HepG2 (cell line): Measurements from ENCODE around the gene MAP2K1. TPM values are rescaled to one million over a fixed set of nuclear protein-coding genes. Genes with fewer than 3 reads are reported as not detected.
A peak's percentile ranks its signal among the peaks of the same experiment; 100 is the strongest.

Source experiments
- ARNT2 ChIP-seq: sonication (generic); formaldehyde crosslinking; IDR thresholded peaks from 2 replicates; pipeline ENCODE4 v1.8.0; 2022; ENCODE audit warnings: mild to moderate bottlenecking, low read depth, missing genetic modification reagents, moderate library complexity
- CENPT ChIP-seq: sonication (generic); formaldehyde crosslinking; IDR thresholded peaks from 2 replicates; pipeline ENCODE4 v1.8.0; 2022; ENCODE audit warnings: low read depth, mild to moderate bottlenecking, moderate library complexity, missing genetic modification reagents
- EEA1 ChIP-seq: sonication (generic); formaldehyde crosslinking; IDR thresholded peaks from 2 replicates; pipeline ENCODE4 v1.5.1; 2020; ENCODE audit warnings: mild to moderate bottlenecking, missing genetic modification reagents, borderline replicate concordance
- GATAD1 ChIP-seq: IDR thresholded peaks from 2 replicates; pipeline ENCODE4 v1.6.1; 2016; ENCODE audit warnings: missing genetic modification reagents, missing compliant biosample characterization
- GZF1 ChIP-seq: sonication (generic); formaldehyde crosslinking; IDR thresholded peaks from 2 replicates; pipeline ENCODE4 v1.5.1; 2020; ENCODE audit warnings: mild to moderate bottlenecking, missing genetic modification reagents
- HBP1 ChIP-seq: IDR thresholded peaks from 2 replicates; pipeline ENCODE4 v1.6.1; 2016; ENCODE audit warnings: low read depth, control low read depth
- HDAC1 ChIP-seq: sonication (generic); formaldehyde crosslinking; IDR thresholded peaks from 2 replicates; pipeline ENCODE4 v1.5.1; 2020; ENCODE audit warnings: mild to moderate bottlenecking, missing genetic modification reagents
- KAT2B ChIP-seq: fragments of 150-350 bp; IDR thresholded peaks from 2 replicates; pipeline ENCODE4 v1.6.1; 2014; ENCODE audit warnings: low read depth, low read length, borderline replicate concordance
- KDM1A ChIP-seq: IDR thresholded peaks from 2 replicates; pipeline ENCODE4 v1.6.1; 2016; ENCODE audit warnings: missing compliant biosample characterization
- KLF15 ChIP-seq: sonication (generic); formaldehyde crosslinking; IDR thresholded peaks from 2 replicates; pipeline ENCODE4 v1.8.1; 2023; ENCODE audit warnings: borderline replicate concordance, mild to moderate bottlenecking, inconsistent platforms, missing genetic modification reagents, mixed read lengths
- LBX2 ChIP-seq: sonication (generic); formaldehyde crosslinking; IDR thresholded peaks from 2 replicates; pipeline ENCODE4 v1.5.0; 2020; ENCODE audit warnings: missing genetic modification reagents, mild to moderate bottlenecking, borderline replicate concordance
- MEIS1 ChIP-seq: sonication (generic); formaldehyde crosslinking; IDR thresholded peaks from 2 replicates; pipeline ENCODE4 v1.9.0; 2021; ENCODE audit warnings: mild to moderate bottlenecking, missing genetic modification reagents, moderate library complexity, borderline replicate concordance
- MLLT10 ChIP-seq: sonication (generic); formaldehyde crosslinking; IDR thresholded peaks from 2 replicates; pipeline ENCODE4 v1.4.0; 2020; ENCODE audit warnings: missing genetic modification reagents
- NFIC ChIP-seq: IDR thresholded peaks from 2 replicates; pipeline ENCODE4 v1.6.1; 2012; ENCODE audit warnings: mild to moderate bottlenecking, low read length, inconsistent platforms
- NRL ChIP-seq: sonication (generic); formaldehyde crosslinking; IDR thresholded peaks from 2 replicates; pipeline ENCODE4 v1.5.0; 2020; ENCODE audit warnings: missing genetic modification reagents, mild to moderate bottlenecking, moderate library complexity, borderline replicate concordance
- PBX3 ChIP-seq: sonication (generic); formaldehyde crosslinking; IDR thresholded peaks from 2 replicates; pipeline ENCODE4 v1.8.1; 2023; ENCODE audit warnings: missing genetic modification reagents, inconsistent platforms, borderline replicate concordance
- POLR2AphosphoS2 ChIP-seq: IDR thresholded peaks from 2 replicates; pipeline ENCODE4 v1.6.1; 2011; ENCODE audit warnings: low read depth, low read length, improper control_type of control experiment
- REPIN1 ChIP-seq: sonication (generic); formaldehyde crosslinking; IDR thresholded peaks from 2 replicates; pipeline ENCODE4 v1.8.0; 2022; ENCODE audit warnings: missing genetic modification reagents, low read depth, mild to moderate bottlenecking, borderline replicate concordance
- SKI ChIP-seq: fragments of 450-650 bp; IDR thresholded peaks from one replicate; pipeline ENCODE4 v1.6.1; 2018; ENCODE audit warnings: mild to moderate bottlenecking; ENCODE audit not compliant: partially characterized antibody
- ZEB1 ChIP-seq: IDR thresholded peaks from 2 replicates; pipeline ENCODE4 v1.6.1; 2012; ENCODE audit warnings: mild to moderate bottlenecking, low read depth, inconsistent platforms; ENCODE audit not compliant: insufficient replicate concordance
- ZNF224 ChIP-seq: sonication (generic); formaldehyde crosslinking; IDR thresholded peaks from 2 replicates; pipeline ENCODE4 v1.5.0; 2020; ENCODE audit warnings: mild to moderate bottlenecking, missing genetic modification reagents
- ZNF501 ChIP-seq: sonication (generic); formaldehyde crosslinking; IDR thresholded peaks from 2 replicates; pipeline ENCODE4 v1.5.1; 2020; ENCODE audit warnings: mild to moderate bottlenecking, moderate library complexity, missing genetic modification reagents
- ZNF564 ChIP-seq: sonication (generic); formaldehyde crosslinking; IDR thresholded peaks from 2 replicates; pipeline ENCODE4 v1.8.1; 2023; ENCODE audit warnings: mild to moderate bottlenecking, missing genetic modification reagents
- ZNF605 ChIP-seq: sonication (generic); formaldehyde crosslinking; IDR thresholded peaks from 2 replicates; pipeline ENCODE4 v1.8.0; 2022; ENCODE audit warnings: mild to moderate bottlenecking, missing genetic modification reagents
- polyA plus RNA-seq, 8 experiments: library from polyadenylated mRNA; depleted of rRNA in 3 of 8; stranded (reverse) in 7 of 8; unstranded in 1 of 8; fragments of >200 nt; fragmentation: Illumina TruSeq in 4 of 8; extraction: Trizol in 4 of 8; gene quantifications; 2 replicates each; pipeline versions ENCODE4 v1.2.1 to v1.2.3, GENCODE V29; 2011 to 2016; ENCODE audit warnings: low read depth in 4 of 8, missing spikeins in 1 of 8, mixed read lengths in 1 of 8; ENCODE audit not compliant: insufficient read depth in 1 of 8
- total RNA-seq, 5 experiments: library from RNA; depleted of rRNA; stranded (reverse); fragments of >200 nt; fragmentation: Illumina TruSeq; extraction: Trizol; gene quantifications; 2 replicates each; pipeline ENCODE4 v1.2.3, GENCODE V29; 2016; ENCODE audit warnings: low read depth in 1 of 5
- TF ChIP-seq, protein P1 (sequence below): sonication (generic); formaldehyde crosslinking; IDR thresholded peaks from 2 replicates; pipeline ENCODE4 v1.5.1; 2020; ENCODE audit warnings: mild to moderate bottlenecking, moderate library complexity, missing genetic modification reagents

Gene MAP2K1
- total and polyA plus RNA-seq, 2 of the 13 experiments (the other 11 are each of a cell fraction or from before 2014, with no cell fraction given): 24.1 to 49.2 TPM

DNA sequence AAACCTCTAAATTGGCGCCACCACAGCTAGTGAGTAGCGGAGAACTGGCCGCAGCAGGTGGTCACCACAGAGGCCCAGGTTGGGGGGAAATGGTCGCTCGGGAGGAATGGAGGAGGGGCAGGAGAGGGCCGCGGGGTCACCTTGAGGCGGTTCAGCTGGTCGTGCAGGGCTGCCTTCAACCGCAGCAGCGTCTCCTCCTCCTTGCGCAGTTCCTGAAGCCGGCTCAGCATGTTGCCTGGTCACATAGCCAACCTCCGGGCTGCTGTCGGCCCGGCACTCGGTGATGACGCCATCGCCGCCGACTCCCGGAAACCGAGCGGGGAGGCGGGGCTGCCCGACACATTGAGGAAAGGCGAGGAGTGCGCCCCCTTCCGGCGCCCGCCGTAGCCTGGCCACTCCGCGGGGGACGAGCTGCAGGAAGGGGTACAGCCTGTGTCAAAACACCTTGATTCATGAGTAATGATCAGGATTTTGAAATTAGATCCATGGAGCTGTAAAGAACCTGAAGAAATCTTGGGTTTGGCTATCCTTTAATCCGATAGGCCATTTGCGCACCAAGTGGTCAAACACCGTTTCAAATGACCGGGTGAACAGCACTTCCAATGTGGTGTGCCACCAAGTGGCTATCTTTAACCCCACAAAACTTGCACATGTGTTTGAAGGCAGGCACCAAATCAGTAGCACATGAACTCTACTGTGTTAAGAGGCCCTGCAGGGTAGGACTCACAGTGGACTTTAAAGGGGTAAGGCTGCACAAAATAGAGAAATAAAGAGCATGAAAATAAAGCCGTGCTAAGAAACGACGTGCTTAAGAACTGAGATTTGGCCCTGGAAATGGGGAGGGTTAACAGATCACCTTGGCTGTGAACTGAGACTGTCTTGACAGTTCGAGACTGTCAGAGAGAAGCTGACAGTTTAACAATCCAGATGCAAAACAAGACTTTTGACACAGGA, 111.1 kb downstream of the MAP2K1 start, which contains the start of gene SNAPC5 (continued):
- TF ChIP-seq CENPT (CRISPR knock-in tag) (0 out of 2 replicates have a peak, but pooled peaks have one; percentile 61), GZF1 (CRISPR knock-in tag) (peak; percentile 73; the same call in 1 of the 2 replicates), LBX2 (CRISPR knock-in tag) (no peak), ZNF224 (peak; percentile 72; the same call in 1 of the 2 replicates), MLLT10 (CRISPR knock-in tag) (no peak), KDM1A (no peak), NFIC (no peak), KLF15 (CRISPR knock-in tag) (peak; percentile 26; the same call in 1 of the 2 replicates), NRL (CRISPR knock-in tag) (peak; percentile 89; the same call in 1 of the 2 replicates), ZNF564 (CRISPR knock-in tag) (peak; percentile 74; the same call in 1 of the 2 replicates), KAT2B (no peak), POLR2AphosphoS2 (peak; percentile 44; the same call in 1 of the 2 replicates), ZNF501 (peak; percentile 40; the same call in 1 of the 2 replicates), EEA1 (peak; percentile 31; the same call in 1 of the 2 replicates), REPIN1 (peak; percentile 97), HBP1 (CRISPR knock-in tag) (no peak; the same call in 1 of the 2 replicates), ZEB1 (no peak), HDAC1 (CRISPR knock-in tag) (peak; percentile 98), ARNT2 (peak; percentile 86), PBX3 (no peak), SKI (peak; percentile 17), ZNF605 (peak; percentile 90; the same call in 1 of the 2 replicates), GATAD1 (peak; percentile 97), MEIS1 (CRISPR knock-in tag) (peak; percentile 45; the same call in 1 of the 2 replicates)
- TF ChIP-seq, protein P1, sequence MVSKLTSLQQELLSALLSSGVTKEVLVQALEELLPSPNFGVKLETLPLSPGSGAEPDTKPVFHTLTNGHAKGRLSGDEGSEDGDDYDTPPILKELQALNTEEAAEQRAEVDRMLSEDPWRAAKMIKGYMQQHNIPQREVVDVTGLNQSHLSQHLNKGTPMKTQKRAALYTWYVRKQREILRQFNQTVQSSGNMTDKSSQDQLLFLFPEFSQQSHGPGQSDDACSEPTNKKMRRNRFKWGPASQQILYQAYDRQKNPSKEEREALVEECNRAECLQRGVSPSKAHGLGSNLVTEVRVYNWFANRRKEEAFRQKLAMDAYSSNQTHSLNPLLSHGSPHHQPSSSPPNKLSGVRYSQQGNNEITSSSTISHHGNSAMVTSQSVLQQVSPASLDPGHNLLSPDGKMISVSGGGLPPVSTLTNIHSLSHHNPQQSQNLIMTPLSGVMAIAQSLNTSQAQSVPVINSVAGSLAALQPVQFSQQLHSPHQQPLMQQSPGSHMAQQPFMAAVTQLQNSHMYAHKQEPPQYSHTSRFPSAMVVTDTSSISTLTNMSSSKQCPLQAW: peak; percentile 82
